Measurements from ENCODE around the gene PATJ. TPM values are rescaled to one million over a fixed set of nuclear protein-coding genes. Genes with fewer than 3 reads are reported as not detected.

PATJ gene
- total and polyA plus RNA-seq, 2 of the 13 experiments (the other 11 are each of a cell fraction or from before 2014, with no cell fraction given): 6.2 to 16.8 TPM

GRCh38 chr1:61740751-61741700, 1.3 kb upstream of the PATJ start:
- Histone ChIP-seq H4K20me1 (ENCODE audit: insufficient read depth, low read length) (no peaks in the 10 kb centered on the region), H3K9me3 (ENCODE audit: low read length) (no peaks in the 10 kb centered on the region), H3K4me3 (replicated peaks in 1 of 3; ENCODE audit: insufficient read depth in 1 of 3, low read depth in 2 of 3, low read length in 3 of 3) (peak overlapping the region; percentile 60 to 88 (median 78)), H3K4me1 (ENCODE audit: insufficient read depth, low read length) (peaks cover 24% of the 10 kb centered on the region), H3K9ac (ENCODE audit: insufficient read depth, low read depth, low read length) (peak overlapping the region; percentile 67; the same call in 1 of the 2 replicates), H2AFZ (ENCODE audit: low read length) (peak overlapping the region; percentile 89), H3K27ac (ENCODE audit: extremely low read length, insufficient read depth, low read length) (peak overlapping the region; percentile 75), H3K79me2 (ENCODE audit: insufficient read depth, low read length) (peaks cover 4% of the 10 kb centered on the region), H3K27me3 (ENCODE audit: control insufficient read depth in 1 of 2, insufficient read depth in 2 of 2, low read length in 2 of 2) (no peaks in the 10 kb centered on the region), H3K36me3 (replicated peaks in 1 of 2; ENCODE audit: control insufficient read depth in 1 of 2, insufficient read depth in 2 of 2, low read length in 2 of 2) (no peaks in the 10 kb centered on the region), H3K4me2 (ENCODE audit: low read depth, low read length) (peak overlapping the region; percentile 67)
- TF ChIP-seq ZMYM3 (CRISPR knock-in tag; IDR thresholded peaks at IDR 0.05): peak; percentile 61
- 0 out of 2 replicates have a peak, but pooled peaks have one; percentile 10 for TF ChIP-seq ZMYM2 (CRISPR knock-in tag; IDR thresholded peaks at IDR 0.05)
- no peak for TF ChIP-seq ZNF619 (CRISPR knock-in tag; IDR thresholded peaks at IDR 0.05)
- TF ChIP-seq CHD4 (IDR thresholded peaks at IDR 0.05; ENCODE audit: borderline replicate concordance, low read length): peak; percentile 70; the same call in 1 of the 2 replicates
- TF ChIP-seq KDM2A (CRISPR knock-in tag; IDR thresholded peaks at IDR 0.05; ENCODE audit: borderline replicate concordance, low read depth): peak; percentile 39; the same call in 1 of the 2 replicates
- TF ChIP-seq POLR2AphosphoS5 (IDR thresholded peaks at IDR 0.05; ENCODE audit: low read depth, low read length): no peak
- TF ChIP-seq NAIF1 (CRISPR knock-in tag; IDR thresholded peaks at IDR 0.05; ENCODE audit: borderline replicate concordance): 0 out of 2 replicates have a peak, but pooled peaks have one; percentile 2
- TF ChIP-seq, protein P1, sequence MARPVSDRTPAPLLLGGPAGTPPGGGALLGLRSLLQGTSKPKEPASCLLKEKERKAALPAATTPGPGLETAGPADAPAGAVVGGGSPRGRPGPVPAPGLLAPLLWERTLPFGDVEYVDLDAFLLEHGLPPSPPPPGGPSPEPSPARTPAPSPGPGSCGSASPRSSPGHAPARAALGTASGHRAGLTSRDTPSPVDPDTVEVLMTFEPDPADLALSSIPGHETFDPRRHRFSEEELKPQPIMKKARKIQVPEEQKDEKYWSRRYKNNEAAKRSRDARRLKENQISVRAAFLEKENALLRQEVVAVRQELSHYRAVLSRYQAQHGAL (CRISPR knock-in tag; IDR thresholded peaks at IDR 0.05; ENCODE audit: not compliant biosample characterization): no peak
- no peak for TF ChIP-seq SP1 (IDR thresholded peaks at IDR 0.05)
- no peak for TF ChIP-seq SP1 (CRISPR knock-in tag; IDR thresholded peaks at IDR 0.05)
- TF ChIP-seq ESRRA (CRISPR knock-in tag; IDR thresholded peaks at IDR 0.05; ENCODE audit: low read depth): no peak
- 0 out of 2 replicates have a peak, but pooled peaks have one; percentile 6 for TF ChIP-seq KMT2B (CRISPR knock-in tag; IDR thresholded peaks at IDR 0.05)
- TF ChIP-seq FOXP1 (IDR thresholded peaks at IDR 0.05): no peak
- 0 out of 2 replicates have a peak, but pooled peaks have one; percentile 6 for TF ChIP-seq FOXP1 (CRISPR knock-in tag; IDR thresholded peaks at IDR 0.05)
- ATAC-seq: no peak
- in situ Hi-C loops (cut with HindIII; ENCODE audit: extremely low pct_ligation_motif_present, low pct_unique_long_range_greater_than_20kb) (no loop called here), intact Hi-C loops (cut with micrococcal nuclease; ENCODE audit: unreplicated experiment) (no loop called here)
- DNase-seq (ENCODE audit: low spot score): no peak
- FAIRE-seq: no peak
- POLR2A ChIA-PET: no interaction called here
- no TSS peak for BruUV-seq (replicated peaks)
- 15% methylated on average over 19 of the region's 19 CpGs for WGBS (ENCODE audit: low lambda C conversion rate)
- CTCF ChIA-PET (ENCODE audit: low intra/inter-chr PET ratio, low total read pairs): no interaction called here
